ENCODE measurements around the gene AKNA. TPM values are rescaled to one million over a fixed set of nuclear protein-coding genes. Genes with fewer than 3 reads are reported as not detected.

The AKNA gene
- total and polyA plus RNA-seq, 2 of the 8 experiments (the other 6 are each of a cell fraction or from before 2014, with no cell fraction given), result 21.0 to 27.4 TPM

DNA sequence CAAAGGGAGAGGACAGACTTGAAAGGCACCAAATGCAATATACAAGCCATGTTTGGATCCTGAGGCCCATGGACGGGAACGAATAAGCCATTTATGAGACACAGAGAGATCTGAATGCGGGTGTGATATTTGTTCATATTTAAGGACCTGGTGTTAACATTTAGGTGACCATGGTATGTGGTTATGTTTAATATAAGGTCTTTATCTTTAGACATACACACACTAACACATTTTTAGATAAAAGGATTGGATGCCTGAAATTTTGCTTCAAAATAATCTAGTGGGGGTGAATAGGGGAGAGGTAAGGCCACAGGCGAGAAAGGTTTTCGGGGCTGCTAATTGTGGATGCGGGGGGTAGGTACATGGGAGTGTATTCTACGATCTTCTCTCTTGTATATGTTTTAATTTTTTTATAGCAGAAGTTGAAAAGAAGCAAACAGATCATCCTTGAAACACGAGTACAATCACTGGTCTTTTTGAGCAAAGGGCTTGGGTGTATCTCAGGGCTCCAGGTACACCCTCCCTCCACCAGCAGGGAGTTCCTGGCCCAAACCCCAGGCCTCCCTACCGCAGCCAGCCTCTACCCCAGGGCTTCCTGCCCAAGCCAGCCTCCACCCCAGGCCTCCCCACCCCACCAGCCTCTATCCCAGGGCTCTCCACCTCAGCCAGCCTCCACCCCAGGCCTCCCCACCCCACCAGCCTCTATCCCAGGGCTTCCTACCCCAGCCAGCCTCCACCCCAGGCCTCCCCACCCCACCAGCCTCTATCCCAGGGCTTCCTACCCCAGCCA is 12.2 kb downstream of the AKNA start (continued):
- TF ChIP-seq, protein P1, sequence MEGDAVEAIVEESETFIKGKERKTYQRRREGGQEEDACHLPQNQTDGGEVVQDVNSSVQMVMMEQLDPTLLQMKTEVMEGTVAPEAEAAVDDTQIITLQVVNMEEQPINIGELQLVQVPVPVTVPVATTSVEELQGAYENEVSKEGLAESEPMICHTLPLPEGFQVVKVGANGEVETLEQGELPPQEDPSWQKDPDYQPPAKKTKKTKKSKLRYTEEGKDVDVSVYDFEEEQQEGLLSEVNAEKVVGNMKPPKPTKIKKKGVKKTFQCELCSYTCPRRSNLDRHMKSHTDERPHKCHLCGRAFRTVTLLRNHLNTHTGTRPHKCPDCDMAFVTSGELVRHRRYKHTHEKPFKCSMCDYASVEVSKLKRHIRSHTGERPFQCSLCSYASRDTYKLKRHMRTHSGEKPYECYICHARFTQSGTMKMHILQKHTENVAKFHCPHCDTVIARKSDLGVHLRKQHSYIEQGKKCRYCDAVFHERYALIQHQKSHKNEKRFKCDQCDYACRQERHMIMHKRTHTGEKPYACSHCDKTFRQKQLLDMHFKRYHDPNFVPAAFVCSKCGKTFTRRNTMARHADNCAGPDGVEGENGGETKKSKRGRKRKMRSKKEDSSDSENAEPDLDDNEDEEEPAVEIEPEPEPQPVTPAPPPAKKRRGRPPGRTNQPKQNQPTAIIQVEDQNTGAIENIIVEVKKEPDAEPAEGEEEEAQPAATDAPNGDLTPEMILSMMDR (IDR thresholded peaks at IDR 0.05; ENCODE audit: control extremely low read depth in 1 of 3, insufficient read depth in 1 of 3, low read depth in 1 of 3, low read length in 3 of 3), result no peak
- TF ChIP-seq EGR1 (IDR thresholded peaks at IDR 0.05; ENCODE audit: borderline replicate concordance, low read depth, low read length) (no peak), NRF1 (IDR thresholded peaks at IDR 0.05; ENCODE audit: low read depth, low read length) (no peak), PHF8 (conservative IDR thresholded peaks at IDR 0.05; ENCODE audit: low read depth, low read length) (no peak), POLR2A (IDR thresholded peaks at IDR 0.05; ENCODE audit: control extremely low read depth in 1 of 2, low read depth in 2 of 2, low read length in 2 of 2) (no peak), RXRA (IDR thresholded peaks at IDR 0.05; ENCODE audit: insufficient read depth, low read depth, low read length) (no peak), RBBP5 (IDR thresholded peaks at IDR 0.05; ENCODE audit: borderline replicate concordance, low read depth, low read length) (no peak)
- TF ChIP-seq, protein P2, sequence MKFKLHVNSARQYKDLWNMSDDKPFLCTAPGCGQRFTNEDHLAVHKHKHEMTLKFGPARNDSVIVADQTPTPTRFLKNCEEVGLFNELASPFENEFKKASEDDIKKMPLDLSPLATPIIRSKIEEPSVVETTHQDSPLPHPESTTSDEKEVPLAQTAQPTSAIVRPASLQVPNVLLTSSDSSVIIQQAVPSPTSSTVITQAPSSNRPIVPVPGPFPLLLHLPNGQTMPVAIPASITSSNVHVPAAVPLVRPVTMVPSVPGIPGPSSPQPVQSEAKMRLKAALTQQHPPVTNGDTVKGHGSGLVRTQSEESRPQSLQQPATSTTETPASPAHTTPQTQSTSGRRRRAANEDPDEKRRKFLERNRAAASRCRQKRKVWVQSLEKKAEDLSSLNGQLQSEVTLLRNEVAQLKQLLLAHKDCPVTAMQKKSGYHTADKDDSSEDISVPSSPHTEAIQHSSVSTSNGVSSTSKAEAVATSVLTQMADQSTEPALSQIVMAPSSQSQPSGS (IDR thresholded peaks at IDR 0.05; ENCODE audit: low read length), result no peak
